HepG2 (cell line): Measurements from ENCODE around the gene SYTL1. TPM values are rescaled to one million over a fixed set of nuclear protein-coding genes. Genes with fewer than 3 reads are reported as not detected.

Experiments
- ATF2 ChIP-seq: sonication (generic); formaldehyde crosslinking; IDR thresholded peaks from 2 replicates; pipeline ENCODE4 v1.4.0; 2020; ENCODE audit warnings: missing genetic modification reagents
- BHLHE40 ChIP-seq: IDR thresholded peaks from 2 replicates; pipeline ENCODE4 v1.6.1; 2011; ENCODE audit warnings: low read length, improper control_type of control experiment
- DMAP1 ChIP-seq: IDR thresholded peaks from 2 replicates; pipeline ENCODE4 v1.6.1; 2016
- DR1 ChIP-seq: sonication (generic); formaldehyde crosslinking; IDR thresholded peaks from 2 replicates; pipeline ENCODE4 v1.8.0; 2021; ENCODE audit warnings: mild to moderate bottlenecking, missing genetic modification reagents, inconsistent platforms
- EZH2 ChIP-seq: conservative IDR thresholded peaks from 2 replicates; pipeline ENCODE4 v1.6.1; 2012; ENCODE audit warnings: mild to moderate bottlenecking, low read depth, low read length, moderate library complexity
- GFI1 ChIP-seq: sonication (generic); formaldehyde crosslinking; IDR thresholded peaks from 2 replicates; pipeline ENCODE4 v1.5.0; 2020; ENCODE audit warnings: missing genetic modification reagents, mild to moderate bottlenecking, borderline replicate concordance
- HOXA3 ChIP-seq: sonication (generic); formaldehyde crosslinking; IDR thresholded peaks from 2 replicates; pipeline ENCODE4 v1.5.0; 2020; ENCODE audit warnings: missing genetic modification reagents
- MBNL3 ChIP-seq: fragments of 250-450 bp; sonication (Bioruptor Pico); conservative IDR thresholded peaks from 2 replicates; pipeline ENCODE4 v1.8.0; 2022; ENCODE audit warnings: mild to moderate bottlenecking, inconsistent platforms
- MED1 ChIP-seq: sonication (generic); formaldehyde crosslinking; IDR thresholded peaks from 2 replicates; pipeline ENCODE4 v1.4.0; 2020; ENCODE audit warnings: missing genetic modification reagents
- NR2F6 ChIP-seq, 2 experiments: IDR thresholded peaks; 2 replicates each; pipeline ENCODE4 v1.6.1; 2016; ENCODE audit warnings: antibody characterized with exemption in 1 of 2, mild to moderate bottlenecking in 1 of 2
- PBX2 ChIP-seq: IDR thresholded peaks from 2 replicates; pipeline ENCODE4 v1.6.1; 2016; ENCODE audit warnings: control low read depth
- PRDM4 ChIP-seq: sonication (generic); formaldehyde crosslinking; IDR thresholded peaks from 2 replicates; pipeline ENCODE4 v1.9.0; 2021; ENCODE audit warnings: missing genetic modification reagents, borderline replicate concordance
- RCOR2 ChIP-seq: IDR thresholded peaks from 2 replicates; pipeline ENCODE4 v1.6.1; 2016; ENCODE audit warnings: missing biosample characterization, missing genetic modification reagents
- TP53 ChIP-seq: sonication (generic); formaldehyde crosslinking; conservative IDR thresholded peaks from 2 replicates; pipeline ENCODE4 v1.4.0; 2020; ENCODE audit warnings: missing genetic modification reagents
- ZBTB33 ChIP-seq: sonication (generic); formaldehyde crosslinking; IDR thresholded peaks from 2 replicates; pipeline ENCODE4 v1.4.0; 2020; ENCODE audit warnings: missing genetic modification reagents
- ZKSCAN5 ChIP-seq: sonication (generic); formaldehyde crosslinking; IDR thresholded peaks from 2 replicates; pipeline ENCODE4 v1.5.1; 2020; ENCODE audit warnings: mild to moderate bottlenecking, missing genetic modification reagents
- ZNF232 ChIP-seq: sonication (generic); formaldehyde crosslinking; IDR thresholded peaks from 2 replicates; pipeline ENCODE4 v1.4.0; 2020; ENCODE audit warnings: missing genetic modification reagents, borderline replicate concordance
- ZNF619 ChIP-seq: sonication (generic); formaldehyde crosslinking; IDR thresholded peaks from 2 replicates; pipeline ENCODE4 v1.4.0; 2020; ENCODE audit warnings: mild to moderate bottlenecking, missing genetic modification reagents
- ZXDC ChIP-seq: sonication (generic); formaldehyde crosslinking; IDR thresholded peaks from 2 replicates; pipeline ENCODE4 v1.5.0; 2020; ENCODE audit warnings: mild to moderate bottlenecking, missing genetic modification reagents
- polyA plus RNA-seq, 8 experiments: library from polyadenylated mRNA; depleted of rRNA in 3 of 8; stranded (reverse) in 7 of 8; unstranded in 1 of 8; fragments of >200 nt; fragmentation: Illumina TruSeq in 4 of 8; extraction: Trizol in 4 of 8; gene quantifications; 2 replicates each; pipeline versions ENCODE4 v1.2.1 to v1.2.3, GENCODE V29; 2011 to 2016; ENCODE audit warnings: low read depth in 4 of 8, missing spikeins in 1 of 8, mixed read lengths in 1 of 8; ENCODE audit not compliant: insufficient read depth in 1 of 8
- total RNA-seq, 5 experiments: library from RNA; depleted of rRNA; stranded (reverse); fragments of >200 nt; fragmentation: Illumina TruSeq; extraction: Trizol; gene quantifications; 2 replicates each; pipeline ENCODE4 v1.2.3, GENCODE V29; 2016; ENCODE audit warnings: low read depth in 1 of 5

Gene SYTL1
- total and polyA plus RNA-seq, 2 of the 13 experiments (the other 11 are each of a cell fraction or from before 2014, with no cell fraction given) = 11.1 to 17.8 TPM

- TF ChIP-seq ZXDC (CRISPR knock-in tag) (no peak), TP53 (CRISPR knock-in tag) (0 out of 2 replicates have a peak, but pooled peaks have one; percentile 63), PRDM4 (CRISPR knock-in tag) (0 out of 2 replicates have a peak, but pooled peaks have one; percentile 37), BHLHE40 (peak; percentile 18; the same call in 1 of the 2 replicates), PBX2 (CRISPR knock-in tag) (no peak), ATF2 (0 out of 2 replicates have a peak, but pooled peaks have one; percentile 20), EZH2 (no peak), MBNL3 (CRISPR knock-in tag) (no peak), ZNF619 (no peak; the same call in 1 of the 2 replicates), MED1 (CRISPR knock-in tag) (no peak), RCOR2 (no peak), DR1 (no peak), ZNF232 (CRISPR knock-in tag) (no peak), HOXA3 (peak; percentile 56), NR2F6 (IDR thresholded peaks at IDR 0.05) (no peak), NR2F6 (CRISPR knock-in tag; IDR thresholded peaks at IDR 0.05) (0 out of 2 replicates have a peak, but pooled peaks have one; percentile 10), ZKSCAN5 (CRISPR knock-in tag) (no peak), GFI1 (CRISPR knock-in tag) (no peak), ZBTB33 (CRISPR knock-in tag) (peak; percentile 89), DMAP1 (CRISPR knock-in tag) (no peak)
Observed at GRCh38 chr1:27357281-27358037, 15.6 kb downstream of the SYTL1 start (continued).
